ENCODE data around the gene SELENOI.

Gene SELENOI

DNA sequence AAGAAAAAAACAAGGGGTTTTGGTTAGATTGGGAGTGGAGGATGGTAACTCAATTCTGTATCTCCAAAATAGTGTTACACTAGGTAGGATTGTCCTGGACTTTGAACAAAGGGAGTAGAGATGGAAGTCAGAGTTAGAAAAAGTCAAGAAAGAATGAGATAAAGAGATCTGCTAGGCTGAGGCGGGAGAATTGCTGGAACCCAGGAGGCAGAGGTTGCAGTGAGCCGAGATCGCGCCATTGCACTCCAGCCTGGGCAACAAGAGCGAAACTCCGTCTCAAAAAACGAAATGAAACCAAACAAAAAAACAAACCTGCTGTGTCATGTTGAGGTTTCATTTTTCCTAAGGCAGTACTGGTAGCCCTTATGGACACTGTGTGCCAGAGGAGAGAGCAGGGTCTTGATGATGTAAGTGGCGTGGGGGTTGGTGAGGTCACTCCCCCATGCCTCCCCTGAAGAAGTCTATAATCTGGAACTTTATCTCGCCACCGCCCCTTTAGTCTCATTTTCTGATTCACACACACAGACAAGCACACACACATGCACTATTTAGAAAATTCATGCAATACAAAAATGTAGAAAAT lies 66.2 kb downstream of the SELENOI start:
- TF ChIP-seq, protein P1, sequence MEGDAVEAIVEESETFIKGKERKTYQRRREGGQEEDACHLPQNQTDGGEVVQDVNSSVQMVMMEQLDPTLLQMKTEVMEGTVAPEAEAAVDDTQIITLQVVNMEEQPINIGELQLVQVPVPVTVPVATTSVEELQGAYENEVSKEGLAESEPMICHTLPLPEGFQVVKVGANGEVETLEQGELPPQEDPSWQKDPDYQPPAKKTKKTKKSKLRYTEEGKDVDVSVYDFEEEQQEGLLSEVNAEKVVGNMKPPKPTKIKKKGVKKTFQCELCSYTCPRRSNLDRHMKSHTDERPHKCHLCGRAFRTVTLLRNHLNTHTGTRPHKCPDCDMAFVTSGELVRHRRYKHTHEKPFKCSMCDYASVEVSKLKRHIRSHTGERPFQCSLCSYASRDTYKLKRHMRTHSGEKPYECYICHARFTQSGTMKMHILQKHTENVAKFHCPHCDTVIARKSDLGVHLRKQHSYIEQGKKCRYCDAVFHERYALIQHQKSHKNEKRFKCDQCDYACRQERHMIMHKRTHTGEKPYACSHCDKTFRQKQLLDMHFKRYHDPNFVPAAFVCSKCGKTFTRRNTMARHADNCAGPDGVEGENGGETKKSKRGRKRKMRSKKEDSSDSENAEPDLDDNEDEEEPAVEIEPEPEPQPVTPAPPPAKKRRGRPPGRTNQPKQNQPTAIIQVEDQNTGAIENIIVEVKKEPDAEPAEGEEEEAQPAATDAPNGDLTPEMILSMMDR (IDR thresholded peaks at IDR 0.05; ENCODE audit: control insufficient read depth, insufficient read depth, low read depth, low read length, missing control alignments), result no peak
- no peak for DNase-seq (ENCODE audit: low read depth)
- H3K4me3 ChIP-seq (ENCODE audit: control insufficient read depth, low read depth, low read length), result no peak overlapping the region

DNA sequence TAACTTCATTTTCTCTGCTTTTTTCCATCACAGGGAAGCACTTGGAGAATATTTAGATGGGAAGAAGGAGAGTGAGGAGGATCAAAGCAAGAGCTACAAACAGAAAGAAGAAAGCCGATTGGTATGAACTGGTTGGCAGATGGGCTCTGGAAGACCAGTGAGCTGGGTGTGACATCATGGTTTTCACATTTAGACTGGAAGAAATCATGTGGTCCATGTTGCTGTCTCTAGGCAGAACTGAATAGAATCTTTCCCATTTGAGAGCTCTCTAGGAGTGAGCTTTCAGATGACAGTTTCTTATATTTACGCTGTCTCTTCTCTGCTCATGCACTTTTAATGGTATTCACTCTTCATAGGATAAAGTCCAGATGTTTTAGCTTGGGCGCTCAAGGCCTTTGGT lies 68.4 kb downstream of the SELENOI start:
- TF ChIP-seq, protein P1 (IDR thresholded peaks at IDR 0.05; ENCODE audit: control insufficient read depth, insufficient read depth, low read depth, low read length, missing control alignments), result no peak
- no peak for DNase-seq (ENCODE audit: low read depth)
- no peak overlapping the region for H3K4me3 ChIP-seq (ENCODE audit: control insufficient read depth, low read depth, low read length)

DNA sequence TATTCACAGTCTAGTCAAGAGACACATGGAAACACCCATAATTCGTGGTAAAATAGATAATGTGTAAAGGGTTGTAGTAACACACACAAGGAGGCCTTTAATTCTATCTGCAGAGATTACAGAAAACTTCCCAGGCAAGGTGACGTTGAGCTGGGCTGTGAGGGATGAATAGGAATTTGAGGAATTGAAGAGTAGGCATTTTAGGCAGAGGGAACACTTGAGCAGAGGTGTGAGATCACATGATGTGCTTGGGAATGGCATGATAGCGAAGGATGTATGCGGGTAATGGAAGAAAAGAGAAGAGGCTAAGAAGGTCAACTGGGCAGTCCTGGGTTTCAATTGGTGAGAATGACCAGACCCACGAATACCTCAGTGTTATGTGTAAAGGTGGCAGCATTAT lies 76.0 kb downstream of the SELENOI start:
- TF ChIP-seq, protein P1 (IDR thresholded peaks at IDR 0.05; ENCODE audit: control insufficient read depth, insufficient read depth, low read depth, low read length, missing control alignments), result no peak
- DNase-seq (ENCODE audit: low read depth), result no peak
- H3K4me3 ChIP-seq (ENCODE audit: control insufficient read depth, low read depth, low read length), result no peak overlapping the region

DNA sequence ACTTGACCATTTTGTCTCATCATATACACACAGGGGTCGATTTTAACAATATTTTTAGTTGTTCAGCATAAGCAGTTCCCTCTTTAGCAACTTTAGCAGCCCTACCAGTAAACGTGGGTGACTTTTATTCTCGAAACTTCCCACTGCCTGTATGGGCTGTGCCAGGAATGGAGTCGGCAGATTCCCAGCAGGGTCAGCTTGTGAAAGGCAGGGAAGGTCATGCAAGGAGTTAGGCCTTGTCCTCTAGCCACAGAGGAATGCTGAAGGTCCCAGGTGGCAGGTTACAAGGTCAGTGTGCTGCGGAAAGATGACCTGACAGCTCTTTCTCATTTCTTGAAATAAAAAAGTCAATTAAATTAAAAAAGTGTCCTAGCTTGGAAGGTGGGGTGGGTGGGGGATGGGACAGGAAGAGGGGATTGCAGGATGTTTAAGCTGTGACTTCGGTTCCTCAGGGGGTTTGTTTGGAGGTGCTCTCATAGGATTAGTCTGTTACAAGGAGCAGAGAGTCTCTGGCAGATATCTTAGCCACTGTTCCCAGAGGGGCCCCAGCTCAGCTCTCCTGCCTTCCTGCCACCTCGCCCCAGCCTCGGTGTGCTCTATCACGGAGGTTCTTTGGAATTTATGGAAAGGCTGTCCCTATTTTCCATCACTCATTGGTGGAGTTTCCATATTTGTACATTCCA lies 77.1 kb downstream of the SELENOI start:
- DNase-seq (ENCODE audit: low read depth), result no peak
- TF ChIP-seq, protein P1 (IDR thresholded peaks at IDR 0.05; ENCODE audit: control insufficient read depth, insufficient read depth, low read depth, low read length, missing control alignments), result no peak
- no peak overlapping the region for H3K4me3 ChIP-seq (ENCODE audit: control insufficient read depth, low read depth, low read length)

DNA sequence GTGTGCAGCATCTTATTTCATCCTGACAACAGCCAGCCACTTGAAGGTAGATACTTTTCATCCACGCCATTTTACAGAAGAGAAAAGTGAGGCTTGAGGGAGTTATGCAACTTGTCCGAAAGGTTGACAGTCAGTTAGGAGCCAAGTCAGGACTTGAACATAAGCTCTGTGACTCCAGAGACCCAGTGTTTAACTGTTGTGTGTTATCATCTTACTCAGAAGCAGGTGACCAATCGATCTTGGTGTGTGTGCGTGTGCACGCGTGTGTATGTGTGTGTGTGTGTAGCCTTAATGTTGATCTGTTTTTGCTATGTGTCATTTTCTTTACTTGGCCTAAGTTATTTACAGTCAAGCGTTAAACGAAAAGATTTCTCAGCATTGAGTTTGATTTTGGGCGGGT lies 77.8 kb downstream of the SELENOI start:
- DNase-seq (ENCODE audit: low read depth), result no peak
- TF ChIP-seq, protein P1 (IDR thresholded peaks at IDR 0.05; ENCODE audit: control insufficient read depth, insufficient read depth, low read depth, low read length, missing control alignments), result no peak

GRCh38 chr2:26424221-26424620 lies 78.3 kb downstream of the SELENOI start:
- TF ChIP-seq, protein P1 (IDR thresholded peaks at IDR 0.05; ENCODE audit: control insufficient read depth, insufficient read depth, low read depth, low read length, missing control alignments), result no peak
- no peak overlapping the region for H3K4me3 ChIP-seq (ENCODE audit: control insufficient read depth, low read depth, low read length)
- no peak for DNase-seq (ENCODE audit: low read depth)

More for the DNA sequence above, 77.8 kb downstream of the SELENOI start:
- no peak overlapping the region for H3K4me3 ChIP-seq (ENCODE audit: control insufficient read depth, low read depth, low read length)
